Urinary bladder (tissue), 4 donors: ENCODE results near the gene UGT2B28. TPM values are rescaled to one million over a fixed set of nuclear protein-coding genes. Genes with fewer than 3 reads are reported as not detected.
"Not testable (repeated sequence)": the region's sequence is repeated elsewhere in the genome, so short reads cannot be mapped to it uniquely, and the experiment has no call there.

ENCODE experiments used
- DNase-seq: peaks from one replicate; pipeline ENCODE4 v3.0.0-alpha.2; 2015; ENCODE audit errors: extremely low spot score
- H3K27ac ChIP-seq: one replicate; pipeline ENCODE4 v1.5.1; 2013; ENCODE audit warnings: low read depth, mild to moderate bottlenecking, moderate library complexity
- H3K36me3 ChIP-seq: one replicate; pipeline ENCODE4 v1.6.1; 2013; ENCODE audit warnings: mild to moderate bottlenecking, moderate library complexity; ENCODE audit not compliant: insufficient read depth
- H3K4me1 ChIP-seq: one replicate; pipeline ENCODE4 v1.6.1; 2013; ENCODE audit warnings: mild to moderate bottlenecking, moderate library complexity; ENCODE audit not compliant: insufficient read depth
- H3K4me3 ChIP-seq: one replicate; pipeline ENCODE4 v1.5.1; 2013; ENCODE audit warnings: low read depth, low read length
- WGBS: extraction: QIAGEN DNeasy Blood & Tissue Kit; methylation state at CpG from one replicate; pipeline ENCODE4 v1.1.7; 2013; 5-methylcytosine and 5-hydroxymethylcytosine counted together
- polyA plus RNA-seq: library from polyadenylated mRNA; stranded (reverse); fragments of 200-250 nt; gene quantifications from one replicate; pipeline ENCODE4 v1.2.3, GENCODE V29; 2013
- total RNA-seq: library from RNA; depleted of rRNA; stranded (reverse); fragments of >200 nt; gene quantifications from one replicate; pipeline ENCODE4 v1.2.3, GENCODE V29; 2014
- donor health status: healthy with polysubstance abuse.
- donor health status: healthy.

UGT2B28 gene
- total and polyA plus RNA-seq, 2 donors = not detected

GRCh38 chr4:69317669-69318298 lies 37.5 kb downstream of the UGT2B28 start:
- 28% methylated on average over 3 of the region's 3 CpGs for WGBS
- H3K4me3 ChIP-seq, DNase-seq, H3K36me3 ChIP-seq, H3K27ac ChIP-seq, H3K4me1 ChIP-seq: not testable (repeated sequence)

- 73% methylated on average over 2 of the region's 2 CpGs for WGBS
- DNase-seq = no peak
- no peak overlapping the region for H3K4me3 ChIP-seq
- H3K27ac ChIP-seq = no peak overlapping the region
- H3K36me3 ChIP-seq = no peaks in the 10 kb centered on the region
- no peaks in the 10 kb centered on the region for H3K4me1 ChIP-seq
Measured at GRCh38 chr4:69321153-69321729, 41.0 kb downstream of the UGT2B28 start.

- 62% methylated on average over 2 of the region's 2 CpGs for WGBS
- H3K4me1 ChIP-seq = no peaks in the 10 kb centered on the region
- no peak overlapping the region for H3K27ac ChIP-seq
- no peak for DNase-seq
- H3K4me3 ChIP-seq = no peak overlapping the region
- H3K36me3 ChIP-seq = no peaks in the 10 kb centered on the region
Measured at GRCh38 chr4:69322055-69322454, 41.8 kb downstream of the UGT2B28 start.

- DNase-seq = no peak
- no peak overlapping the region for H3K4me3 ChIP-seq
- 90% methylated on average over 2 of the region's 2 CpGs for WGBS
- H3K4me1 ChIP-seq = no peaks in the 10 kb centered on the region
- no peak overlapping the region for H3K27ac ChIP-seq
- H3K36me3 ChIP-seq = no peaks in the 10 kb centered on the region
Measured at GRCh38 chr4:69323284-69323683, 43.0 kb downstream of the UGT2B28 start.

- no peak for DNase-seq
- WGBS = 63% methylated on average over 4 of the region's 4 CpGs
- Histone ChIP-seq H3K4me1 (no peaks in the 10 kb centered on the region), H3K27ac (no peak overlapping the region), H3K4me3 (no peak overlapping the region), H3K36me3 (no peaks in the 10 kb centered on the region)
Measured at GRCh38 chr4:69330345-69331047, 50.2 kb downstream of the UGT2B28 start.

- not testable (repeated sequence) for H3K4me1 ChIP-seq, H3K27ac ChIP-seq, DNase-seq, H3K4me3 ChIP-seq, H3K36me3 ChIP-seq
- WGBS = 85% methylated on average over 2 of the region's 2 CpGs
Measured at GRCh38 chr4:69331304-69331703, 51.0 kb downstream of the UGT2B28 start.

- DNase-seq, H3K4me3 ChIP-seq, H3K4me1 ChIP-seq, H3K27ac ChIP-seq, H3K36me3 ChIP-seq: not testable (repeated sequence)
Measured at GRCh38 chr4:69335485-69335884, 55.2 kb downstream of the UGT2B28 start.

- H3K4me1 ChIP-seq, H3K36me3 ChIP-seq, H3K4me3 ChIP-seq, H3K27ac ChIP-seq, DNase-seq: not testable (repeated sequence)
- WGBS = 53% methylated on average over 2 of the region's 2 CpGs
Measured at GRCh38 chr4:69343114-69343513, 62.8 kb downstream of the UGT2B28 start.

- H3K27ac ChIP-seq, H3K36me3 ChIP-seq, H3K4me3 ChIP-seq, H3K4me1 ChIP-seq, DNase-seq: not testable (repeated sequence)
- 52% methylated on average over 8 of the region's 8 CpGs for WGBS
Measured at GRCh38 chr4:69343558-69344420, 63.5 kb downstream of the UGT2B28 start.

Other genes starting within 250 kb of the UGT2B28 start
- 0.48 TPM for gene UGT2B7, start 184.0 kb upstream of the UGT2B28 start, total RNA-seq
- gene UGT2B7, start 184.0 kb upstream of the UGT2B28 start, polyA plus RNA-seq = 0.25 TPM
- not detected for gene UGT2B11, start 65.7 kb upstream of the UGT2B28 start, total RNA-seq
- not detected for gene UGT2B11, start 65.7 kb upstream of the UGT2B28 start, polyA plus RNA-seq
- not detected for gene UGT2B4, start 215.4 kb downstream of the UGT2B28 start, total RNA-seq
- 0.42 TPM for gene UGT2B4, start 215.4 kb downstream of the UGT2B28 start, polyA plus RNA-seq